RPMI8226 (cell line): ENCODE measurements around the gene TRIM71.
"Not testable (repeated sequence)": the region's sequence is repeated elsewhere in the genome, so short reads cannot be mapped to it uniquely, and the experiment has no call there.

Source experiments
- DNase-seq: peaks from one replicate; pipeline ENCODE4 v3.0.0-alpha.2; 2015

TRIM71 gene

DNA sequence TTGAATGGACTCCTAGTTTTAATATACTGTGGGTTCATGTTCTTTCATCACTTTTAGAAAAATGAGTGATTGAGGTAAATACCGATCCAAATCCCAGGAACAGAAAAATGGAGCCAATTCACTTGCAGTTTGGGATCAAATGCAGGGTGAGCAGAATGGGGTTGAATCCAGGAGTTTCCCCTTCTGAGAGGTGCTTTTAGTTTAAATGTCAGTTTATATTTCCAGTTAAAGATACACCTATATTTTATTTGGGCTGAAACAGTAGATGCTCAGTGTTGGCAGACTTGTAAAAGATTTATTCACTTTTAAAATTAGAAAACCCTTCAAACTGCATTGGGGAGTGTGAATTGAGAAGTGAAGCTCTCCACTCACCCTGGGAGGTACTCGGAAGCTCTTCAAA is 2.6 kb downstream of the TRIM71 start:
- DNase-seq: no peak

DNA sequence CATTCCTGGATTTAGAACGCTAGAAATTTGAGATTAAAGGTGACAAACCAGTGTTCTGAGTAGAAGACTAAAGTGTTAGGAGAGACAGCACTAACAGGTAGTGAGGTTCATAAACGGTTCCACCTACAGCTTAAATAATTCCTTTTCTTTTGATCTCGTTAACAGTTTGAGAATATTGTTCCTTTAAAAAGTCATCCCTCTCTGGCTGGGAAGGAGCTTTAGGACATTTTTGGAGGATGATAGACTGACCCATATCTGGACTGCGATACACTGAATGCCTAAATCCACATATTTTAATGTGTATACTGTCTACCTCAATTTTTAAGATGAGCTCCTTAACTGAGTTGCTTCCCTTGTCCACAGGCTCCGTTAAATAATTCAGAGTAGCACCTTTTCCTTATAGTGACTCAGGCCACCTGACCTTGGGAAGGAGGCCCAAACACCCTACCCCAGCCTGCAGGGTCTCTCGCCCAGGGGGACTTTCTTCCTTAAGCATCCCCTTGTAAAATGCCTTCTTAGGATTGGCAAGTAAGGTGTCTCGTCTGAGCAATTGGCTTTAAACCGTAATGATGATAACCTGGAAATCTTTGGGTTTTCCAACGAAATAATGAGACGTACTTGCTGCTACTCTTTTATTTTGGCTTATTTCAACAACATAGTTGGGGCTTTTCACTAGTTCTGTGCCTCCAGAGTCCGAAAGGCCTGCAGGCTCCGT is 3.3 kb downstream of the TRIM71 start:
- DNase-seq: no peak

DNA sequence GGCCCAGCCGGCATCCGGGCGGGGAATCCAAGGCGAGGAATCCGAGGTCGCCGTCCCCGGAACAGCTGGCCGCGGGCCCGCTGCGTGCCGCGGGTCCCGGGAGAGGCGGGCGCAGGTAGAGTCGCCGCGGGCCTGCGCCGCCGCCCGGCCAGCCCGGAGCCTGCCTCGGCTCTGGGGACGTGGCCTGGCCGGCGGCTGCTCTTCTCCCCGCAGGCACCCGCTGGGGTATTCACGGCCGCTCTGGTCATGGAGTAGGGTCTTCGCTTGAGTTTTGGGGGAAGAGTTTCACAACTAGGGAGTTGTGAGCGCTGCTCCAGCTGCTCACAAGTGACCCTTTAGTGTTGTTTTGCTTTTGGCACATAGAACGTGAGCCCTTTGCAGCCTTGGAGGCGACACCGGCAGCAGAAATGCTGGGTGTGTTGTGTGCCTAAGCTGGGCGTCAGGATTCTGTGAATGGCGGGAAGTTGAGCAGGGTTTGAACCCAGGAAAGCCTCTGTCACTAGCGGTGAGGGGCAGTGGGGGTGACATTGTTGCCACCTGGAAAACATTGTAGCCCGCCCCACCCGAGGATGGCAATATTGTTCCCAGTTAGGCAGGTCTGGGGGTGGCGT is 4.0 kb downstream of the TRIM71 start:
- no peak for DNase-seq

DNA sequence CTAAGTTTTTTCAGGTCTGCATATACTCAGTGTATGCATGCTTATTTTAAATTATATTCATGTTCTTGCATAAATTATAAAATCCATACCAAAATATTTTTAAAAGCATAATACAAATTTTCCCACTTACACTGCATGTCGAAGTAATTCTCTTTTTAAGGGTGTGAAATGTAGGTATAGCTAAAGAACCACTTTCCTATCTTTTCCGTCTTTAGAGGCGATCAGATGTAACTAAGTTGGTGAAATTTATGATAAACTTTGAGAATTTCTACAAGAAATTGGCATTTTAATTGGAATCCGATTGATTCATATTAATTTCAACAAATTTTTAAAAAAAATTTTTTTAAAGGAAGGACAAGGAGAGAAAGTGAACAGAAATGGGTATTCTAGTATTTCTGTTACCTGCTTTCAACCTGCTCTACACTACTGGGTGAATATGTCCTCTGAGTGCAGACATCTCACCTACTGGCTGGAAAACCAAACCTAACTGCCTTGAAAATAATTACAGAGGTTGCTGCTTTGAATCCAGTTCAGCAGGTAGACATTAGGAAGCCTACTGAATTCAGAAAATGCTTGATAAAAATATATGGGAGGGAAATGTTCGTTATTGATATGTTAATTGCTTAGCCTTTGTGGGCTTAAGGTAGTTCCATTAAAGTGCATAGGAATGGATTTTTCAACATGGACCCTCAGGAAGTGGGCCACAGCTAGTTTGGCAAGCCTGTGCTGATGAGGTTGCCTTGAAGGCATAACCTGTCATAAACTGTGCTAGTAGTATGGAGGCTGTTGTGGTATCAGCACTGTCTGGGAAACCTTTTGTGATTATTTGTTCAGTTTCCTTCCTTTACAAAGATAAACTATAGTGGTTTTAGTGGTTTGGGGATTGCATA is 5.1 kb downstream of the TRIM71 start:
- DNase-seq: no peak

DNA sequence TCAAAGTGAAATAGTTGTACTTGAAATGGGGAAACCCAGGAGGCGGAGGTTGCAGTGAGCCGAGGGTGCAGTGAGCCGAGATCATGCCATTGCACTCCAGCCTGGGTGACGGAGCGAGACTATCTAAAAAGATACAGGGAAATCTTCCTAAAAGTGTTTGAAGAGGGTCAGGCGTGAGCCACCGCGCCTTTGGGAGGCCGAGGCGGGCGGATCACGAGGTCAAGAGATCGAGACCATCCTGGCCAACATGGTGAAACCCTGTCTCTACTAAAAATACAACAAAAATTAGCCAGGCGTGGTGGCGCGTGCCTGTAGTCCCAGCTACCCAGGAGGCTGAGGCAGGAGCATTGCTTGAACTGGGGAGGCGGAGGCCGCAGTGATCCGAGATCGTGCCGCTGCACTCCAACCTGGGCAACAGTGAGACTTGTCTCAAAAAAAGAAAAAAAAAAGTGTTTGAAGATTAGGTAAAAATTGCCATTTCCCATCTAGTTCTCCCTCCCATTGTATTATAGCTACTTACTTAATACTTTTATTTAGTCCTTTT is 5.9 kb downstream of the TRIM71 start:
- not testable (repeated sequence) for DNase-seq

DNA sequence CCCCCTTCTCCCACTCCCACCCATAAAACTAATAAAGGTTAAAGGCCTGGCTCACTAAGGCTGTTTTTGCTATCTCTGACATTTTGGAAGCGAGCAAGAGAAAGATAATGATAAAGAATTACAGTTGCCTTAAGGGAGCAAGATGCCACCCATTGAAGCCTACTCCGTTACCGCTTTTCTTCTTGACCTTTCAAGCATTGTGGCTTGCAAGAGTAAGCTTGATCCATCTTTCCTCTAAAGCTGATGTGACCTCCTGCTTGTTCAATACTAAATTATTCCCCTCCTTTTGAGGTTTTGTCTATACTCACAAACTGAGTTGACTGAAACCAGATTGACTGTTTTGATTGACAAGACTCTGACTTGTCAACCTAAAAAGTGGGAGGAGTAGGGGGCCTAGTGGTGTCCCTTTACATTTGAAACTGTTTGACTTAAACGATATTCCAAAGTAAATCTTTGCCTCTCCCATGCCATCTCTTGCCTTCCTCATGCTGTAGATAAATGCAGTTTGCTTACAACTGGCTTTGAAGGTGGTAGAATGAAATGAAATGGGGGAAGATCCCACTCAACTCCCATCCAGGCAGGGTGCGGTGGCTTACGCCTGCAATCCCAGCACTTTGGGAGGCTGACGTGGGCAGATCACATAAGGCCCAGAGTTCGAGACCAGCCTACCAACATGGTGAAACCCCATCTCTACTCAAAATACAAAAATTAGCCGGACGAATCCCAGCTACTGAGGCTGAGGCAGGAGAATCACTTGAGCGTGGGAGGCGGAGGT is 8.0 kb downstream of the TRIM71 start:
- DNase-seq: no peak

DNA sequence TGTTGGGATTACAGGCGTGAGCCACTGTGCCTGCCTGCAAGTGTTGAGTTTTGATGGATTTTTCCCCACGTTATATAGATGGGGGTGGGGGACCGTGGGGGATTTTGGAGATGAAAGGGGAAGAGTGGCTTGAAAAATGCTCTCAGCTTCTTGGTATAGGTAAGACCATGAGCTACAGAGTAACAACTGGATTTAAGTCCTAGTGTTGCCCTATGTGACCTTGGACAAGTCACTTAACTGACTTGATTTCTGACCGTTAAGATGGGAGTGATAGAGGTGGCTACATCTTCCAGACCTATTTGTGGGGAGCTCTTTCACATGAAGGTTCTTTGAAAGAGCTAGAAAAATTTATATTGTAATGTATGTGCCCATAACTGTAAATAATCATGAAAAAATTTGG is 13.3 kb downstream of the TRIM71 start:
- no peak for DNase-seq

DNA sequence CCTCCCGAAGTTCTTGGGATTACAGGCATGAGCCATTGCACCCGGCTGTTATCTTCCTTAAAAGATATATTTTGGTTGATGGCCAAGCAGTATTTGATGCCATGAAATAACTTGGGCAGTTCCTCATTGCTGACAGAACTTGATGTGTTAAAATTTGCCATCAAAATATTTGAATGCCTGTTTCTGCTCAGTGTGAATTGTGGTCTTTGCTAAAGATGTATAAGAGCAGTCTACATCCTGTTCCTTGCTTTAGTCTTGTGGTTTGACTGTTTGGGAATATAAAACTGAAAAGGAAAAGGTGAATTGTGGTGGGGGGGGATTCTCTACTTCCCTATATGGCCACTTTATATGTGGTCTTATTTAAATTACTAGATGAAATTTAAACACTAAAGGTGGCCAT is 14.0 kb downstream of the TRIM71 start:
- no peak for DNase-seq

DNA sequence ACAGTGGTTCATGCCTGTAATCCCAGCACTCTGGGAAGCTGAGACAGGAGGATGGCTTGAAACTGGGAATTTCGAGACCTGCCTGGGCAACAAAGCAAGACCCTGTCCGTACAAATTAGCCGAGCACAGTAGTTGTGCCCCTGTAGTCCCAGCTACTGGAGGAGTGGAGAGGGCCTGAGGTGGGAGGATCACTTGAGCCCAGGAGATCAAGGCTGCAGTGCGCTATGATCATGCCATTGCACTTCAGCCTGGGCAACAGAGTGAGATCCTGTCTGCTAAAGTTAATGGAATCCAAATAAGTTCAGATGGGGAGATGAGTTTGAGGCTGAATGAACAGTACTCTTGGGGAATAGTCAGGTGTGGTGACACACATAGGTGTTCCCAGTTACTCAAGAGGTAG is 14.4 kb downstream of the TRIM71 start:
- DNase-seq: no peak

DNA sequence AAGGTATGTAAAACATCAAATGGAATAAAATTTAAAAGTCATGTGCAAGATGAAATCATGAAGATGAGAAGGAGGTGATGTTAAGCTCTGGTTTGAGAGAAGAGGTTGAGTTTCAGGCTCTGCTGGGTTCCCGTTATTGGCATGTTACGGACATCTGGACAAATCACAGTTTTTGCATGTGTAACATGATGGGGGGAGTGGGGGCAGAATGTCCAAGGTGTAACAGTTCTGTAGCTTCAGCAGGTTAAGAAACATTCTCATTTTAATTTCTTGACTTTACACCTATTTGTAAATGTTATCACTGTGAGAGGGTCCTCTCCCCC is 17.2 kb downstream of the TRIM71 start:
- no peak for DNase-seq

DNA sequence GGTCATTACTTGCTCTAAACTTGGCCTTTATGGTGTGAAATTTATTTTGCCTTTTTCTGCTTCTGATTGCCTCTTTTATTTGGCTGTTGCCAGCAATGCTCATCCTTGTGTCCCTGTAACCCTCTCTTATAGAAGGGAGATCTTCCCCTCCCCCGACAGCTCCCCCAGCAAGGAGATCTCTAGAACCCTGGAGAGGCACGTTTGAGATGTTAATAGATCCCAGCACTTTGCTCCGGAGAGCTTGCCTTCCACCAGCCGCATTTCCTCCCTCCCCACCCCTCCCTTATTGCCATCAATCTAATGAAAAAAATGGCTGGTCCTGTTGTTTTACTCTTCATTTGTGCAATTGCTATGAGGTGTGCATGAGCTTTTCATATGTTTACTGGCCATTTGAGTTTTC is 18.2 kb downstream of the TRIM71 start:
- DNase-seq: no peak

DNA sequence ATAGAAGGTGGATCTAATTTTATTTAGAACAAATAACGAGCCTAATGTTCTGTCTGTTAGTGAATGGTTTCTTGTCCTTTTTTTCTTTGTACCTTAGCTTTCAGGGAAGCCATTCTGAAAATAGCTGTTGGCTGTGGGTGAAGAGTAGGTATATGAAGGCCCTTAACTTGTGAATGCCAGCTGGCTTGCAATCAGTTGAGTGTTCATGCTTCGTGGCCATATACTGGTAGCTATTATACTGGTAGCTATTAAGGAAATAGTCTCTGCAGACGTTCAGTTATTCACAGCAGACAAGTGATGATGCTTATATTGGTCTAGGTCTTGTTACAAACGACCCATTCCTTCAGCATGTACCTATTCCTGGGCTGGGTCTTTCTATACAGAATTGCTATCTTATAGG is 18.8 kb downstream of the TRIM71 start:
- no peak for DNase-seq

DNA sequence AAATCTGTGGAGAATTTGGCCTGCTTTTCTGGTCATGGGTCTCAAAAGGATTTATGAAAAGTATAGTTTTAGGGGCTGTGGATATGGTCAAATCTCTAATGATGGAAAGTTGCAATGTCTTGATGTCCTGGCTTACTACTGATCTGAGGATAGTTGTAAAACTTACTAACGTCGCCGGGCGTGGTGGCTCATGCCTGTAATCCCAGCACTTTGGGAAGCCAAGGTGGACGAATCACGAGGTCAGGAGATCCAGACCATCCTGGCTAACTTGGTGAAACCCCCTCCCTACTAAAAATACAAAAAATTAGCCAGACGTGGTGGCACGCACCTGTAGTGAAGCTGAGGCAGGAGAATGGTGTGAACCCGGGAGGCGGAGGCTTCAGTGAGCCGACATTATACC is 19.6 kb downstream of the TRIM71 start:
- DNase-seq: no peak

DNA sequence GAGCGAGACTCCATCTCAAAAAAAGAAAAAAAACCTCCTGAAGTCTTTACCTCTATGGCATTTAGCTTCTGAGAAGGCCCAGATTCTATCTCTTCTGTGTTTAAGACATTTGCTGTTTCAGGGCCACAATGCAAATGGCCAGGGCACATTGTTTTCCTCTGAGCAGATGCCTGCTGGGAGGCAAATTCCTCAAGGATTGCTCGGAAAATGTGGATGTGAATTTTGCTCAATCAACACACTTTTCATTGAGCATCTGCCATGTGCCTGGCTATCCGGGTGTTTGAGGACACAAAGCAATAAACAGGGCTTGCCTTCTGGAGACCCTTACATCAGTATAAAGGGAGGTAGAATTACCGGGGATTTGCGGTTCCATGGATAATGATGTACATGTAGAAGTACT is 20.0 kb downstream of the TRIM71 start:
- no peak for DNase-seq

DNA sequence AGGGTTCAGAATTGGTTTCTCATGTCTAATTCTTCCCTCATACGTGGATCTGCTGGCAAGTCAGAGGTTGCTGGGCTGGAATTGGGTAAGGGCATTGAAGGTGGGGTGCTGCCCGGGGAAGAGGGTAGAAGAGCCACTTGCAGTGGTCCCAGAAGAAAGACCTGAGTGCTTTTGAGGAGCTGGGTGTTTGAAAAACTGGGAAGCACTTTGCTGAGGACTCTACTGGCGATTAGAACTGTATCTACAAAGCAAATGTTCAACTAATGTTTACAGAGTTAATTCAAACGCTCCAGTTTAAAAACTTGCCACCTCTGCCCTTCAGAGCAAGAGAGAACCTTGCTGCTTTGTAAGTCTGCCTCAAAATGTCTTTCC is 21.9 kb downstream of the TRIM71 start:
- DNase-seq: no peak

DNA sequence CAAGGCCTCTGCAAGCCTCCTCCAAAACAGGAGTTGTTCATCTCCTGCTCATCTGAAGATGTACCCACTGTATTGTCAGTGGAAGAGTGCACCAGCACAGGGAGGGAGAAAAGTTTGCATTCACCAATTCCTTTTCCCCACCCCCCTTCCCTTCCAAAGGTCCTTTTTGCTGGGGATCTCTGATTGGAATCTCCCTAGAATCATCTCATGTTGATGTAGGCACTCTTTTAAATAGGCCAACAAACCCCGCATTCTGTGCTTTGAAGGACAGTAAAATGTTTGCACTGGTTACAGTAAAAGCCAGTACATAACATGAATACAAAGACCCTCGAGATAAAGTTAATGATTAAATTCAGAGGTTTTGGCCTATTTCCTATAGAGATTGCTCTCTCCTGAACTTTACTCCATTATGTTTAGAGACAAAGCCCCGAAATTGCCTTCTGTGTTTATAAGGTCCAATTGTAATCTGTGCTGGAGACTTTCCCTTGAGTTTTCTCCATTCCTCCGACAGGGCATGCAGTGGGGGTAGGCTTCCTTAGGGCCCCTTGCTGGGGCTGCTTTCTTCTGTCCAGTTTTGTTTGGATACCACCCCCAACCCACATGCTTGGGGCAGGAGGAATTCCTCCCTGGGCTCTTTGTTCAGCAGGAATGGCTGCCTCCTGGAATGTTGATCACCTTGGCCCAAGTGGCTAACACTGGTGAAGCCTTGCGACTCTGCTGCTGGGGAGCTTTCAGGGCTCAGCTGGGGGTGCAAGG is 22.5 kb downstream of the TRIM71 start:
- DNase-seq: no peak

DNA sequence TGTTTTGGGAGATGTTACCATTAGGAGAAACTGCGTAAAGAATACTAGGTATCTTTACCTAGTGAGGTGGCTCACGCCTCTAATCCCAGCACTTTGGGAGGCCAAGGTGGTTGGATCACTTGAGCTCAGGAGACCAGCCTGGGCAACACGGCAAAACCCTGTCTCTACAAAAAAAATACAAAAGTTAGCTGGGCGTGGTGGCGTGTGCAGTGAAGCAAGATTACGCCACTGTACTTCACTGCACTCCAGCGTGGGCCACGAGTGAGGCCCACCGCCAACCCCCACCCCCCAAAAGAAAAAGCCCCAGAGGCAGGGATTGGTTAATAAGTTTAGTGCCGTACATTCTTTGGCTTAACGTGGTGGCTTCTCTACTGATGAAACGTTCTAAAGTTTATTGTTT is 23.5 kb downstream of the TRIM71 start:
- no peak for DNase-seq

DNA sequence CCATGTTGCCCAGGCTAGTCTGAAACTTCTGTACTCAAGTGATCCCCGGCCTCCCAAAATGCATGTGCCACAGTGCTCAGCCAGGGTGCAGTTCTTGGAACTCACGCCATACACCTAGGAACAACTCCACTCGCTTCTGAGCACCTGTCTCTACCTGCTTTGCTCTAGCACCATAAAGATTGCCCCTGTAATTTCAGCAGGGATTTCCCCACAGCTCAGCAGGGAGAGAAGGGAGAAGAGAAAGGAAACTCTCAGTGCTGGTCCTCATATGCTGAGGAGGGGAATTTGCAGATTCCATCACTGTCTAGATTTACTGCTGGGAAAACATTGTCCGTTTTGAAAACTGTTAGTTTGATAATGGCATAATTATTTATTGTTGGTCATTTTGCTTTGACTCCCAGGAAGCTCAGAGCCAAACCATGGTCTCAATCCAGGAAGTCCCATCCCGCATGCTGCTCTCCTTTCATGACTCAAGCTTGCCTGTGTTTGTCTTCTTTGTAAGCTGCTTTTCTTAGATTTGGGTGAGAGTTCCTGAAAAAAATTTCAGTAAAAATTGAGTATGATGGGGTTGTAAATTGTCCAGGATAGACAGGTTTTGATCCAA is 24.2 kb downstream of the TRIM71 start:
- no peak for DNase-seq

DNA sequence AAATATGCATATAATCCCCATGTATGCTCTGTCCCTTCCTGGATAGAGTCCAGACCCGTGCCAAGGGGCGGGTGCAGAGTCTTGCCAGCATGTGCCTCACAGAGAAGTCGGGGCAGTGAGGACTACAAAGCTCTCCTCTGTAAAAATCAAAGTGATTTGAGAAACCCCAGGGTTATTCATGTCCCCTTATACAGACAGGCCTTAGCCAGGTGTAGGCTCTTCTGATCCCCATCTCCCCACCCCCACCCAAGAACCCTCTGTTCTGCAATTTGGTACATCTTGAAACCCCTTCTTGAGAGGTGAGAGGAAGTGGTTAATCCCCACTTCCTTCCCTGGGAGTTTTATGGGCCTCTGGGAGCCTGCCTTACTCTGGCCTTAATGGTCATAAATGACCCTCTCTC is 24.7 kb downstream of the TRIM71 start:
- no peak for DNase-seq

DNA sequence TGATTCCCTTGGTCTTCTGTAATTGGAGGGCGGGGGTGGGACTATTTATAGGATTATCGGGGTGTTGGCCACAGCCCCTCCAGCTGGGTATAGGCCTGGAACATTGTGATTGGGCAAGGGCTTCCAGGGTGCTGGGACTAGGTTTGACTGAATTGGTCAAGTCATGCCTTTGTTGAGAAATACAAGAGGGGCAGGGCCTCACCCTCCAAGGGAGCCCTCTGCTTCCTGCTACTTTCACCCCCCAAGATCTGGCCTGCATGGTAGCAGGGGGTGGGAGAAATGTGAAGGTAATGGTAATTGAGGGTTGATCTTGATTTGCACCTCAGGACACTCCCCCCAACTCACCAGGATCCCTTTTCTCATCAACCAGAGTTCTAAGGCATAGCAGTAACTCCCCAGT is 25.2 kb downstream of the TRIM71 start:
- no peak for DNase-seq

DNA sequence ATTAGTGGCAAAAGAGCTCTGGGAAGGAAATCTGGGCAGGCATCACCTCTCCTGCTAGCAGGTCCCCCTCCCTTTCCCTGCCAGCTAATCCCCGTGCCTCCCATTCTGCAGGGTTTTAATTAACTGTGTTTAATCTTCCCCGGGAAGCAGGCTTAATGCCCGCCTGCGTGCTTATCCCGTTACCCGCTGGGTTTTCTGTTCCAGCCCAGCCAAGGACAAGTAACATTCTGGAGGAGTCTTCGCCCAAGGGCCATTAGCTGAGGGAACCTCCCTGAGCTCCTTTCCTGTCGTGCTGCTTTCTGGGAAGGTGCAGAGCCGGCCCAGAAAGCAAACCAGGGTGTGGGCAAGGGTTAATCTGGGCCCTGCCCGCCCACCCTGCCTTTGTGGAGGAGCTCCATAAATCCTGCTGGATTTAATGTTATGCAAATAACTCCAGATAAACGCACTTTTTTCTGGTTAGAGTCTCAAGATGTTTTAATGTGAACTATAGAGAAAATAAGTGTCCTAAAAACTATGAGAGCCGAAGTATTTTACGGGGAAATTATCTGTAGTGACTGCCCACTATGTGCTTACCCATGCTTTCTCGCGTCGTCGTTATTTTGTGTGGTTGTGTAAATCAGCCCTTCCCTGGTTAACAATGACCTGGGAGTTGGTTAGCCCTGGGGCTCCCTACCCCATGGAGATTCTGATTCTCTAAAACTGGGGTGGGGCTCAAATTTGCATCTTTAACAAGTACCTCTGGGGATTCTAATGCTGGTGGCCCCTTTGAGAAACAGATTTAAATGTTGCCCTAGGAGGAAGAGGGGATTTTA is 25.9 kb downstream of the TRIM71 start:
- no peak for DNase-seq
